ENCODE data around the gene TNFRSF13B.
"Not testable (repeated sequence)": the region's sequence is repeated elsewhere in the genome, so short reads cannot be mapped to it uniquely, and the experiment has no call there.

- not testable (repeated sequence) for TF ChIP-seq CTCF (IDR thresholded peaks at IDR 0.05; ENCODE audit: extremely low read depth in 1 of 2, insufficient read depth in 1 of 2, low read depth in 1 of 2, low read length in 2 of 2); POLR2A (IDR thresholded peaks at IDR 0.05; ENCODE audit: low read depth, low read length); POLR2AphosphoS5 (IDR thresholded peaks at IDR 0.05; ENCODE audit: insufficient read depth, low read depth, low read length); EZH2 (IDR thresholded peaks at IDR 0.05; ENCODE audit: borderline replicate concordance, low read depth, low read length, severe bottlenecking); JUN (IDR thresholded peaks at IDR 0.05; ENCODE audit: borderline replicate concordance, insufficient read depth, insufficient read length, low read depth); MYC (IDR thresholded peaks at IDR 0.05; ENCODE audit: low read depth, low read length); FOS (IDR thresholded peaks at IDR 0.05; ENCODE audit: borderline replicate concordance, insufficient read depth, low read length)
- TF ChIP-seq, protein P1, sequence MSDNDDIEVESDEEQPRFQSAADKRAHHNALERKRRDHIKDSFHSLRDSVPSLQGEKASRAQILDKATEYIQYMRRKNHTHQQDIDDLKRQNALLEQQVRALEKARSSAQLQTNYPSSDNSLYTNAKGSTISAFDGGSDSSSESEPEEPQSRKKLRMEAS (IDR thresholded peaks at IDR 0.05; ENCODE audit: insufficient read depth, insufficient read length) = not testable (repeated sequence)
Measured at GRCh38 chr17:17008621-17009397, 36.9 kb upstream of the TNFRSF13B start.
